Activated CD8-positive, alpha-beta memory T cell treated with anti-CD3 and anti-CD28 coated beads, Interleukin-2, amount 50 U/mL, for 24 hours (primary cell): ENCODE data around the gene CCDC124.

Experiments used
- DNase-seq: peaks from one replicate; pipeline ENCODE4 v3.0.0-alpha.2; 2020; ENCODE audit errors: extremely low read depth

The CCDC124 gene

DNA sequence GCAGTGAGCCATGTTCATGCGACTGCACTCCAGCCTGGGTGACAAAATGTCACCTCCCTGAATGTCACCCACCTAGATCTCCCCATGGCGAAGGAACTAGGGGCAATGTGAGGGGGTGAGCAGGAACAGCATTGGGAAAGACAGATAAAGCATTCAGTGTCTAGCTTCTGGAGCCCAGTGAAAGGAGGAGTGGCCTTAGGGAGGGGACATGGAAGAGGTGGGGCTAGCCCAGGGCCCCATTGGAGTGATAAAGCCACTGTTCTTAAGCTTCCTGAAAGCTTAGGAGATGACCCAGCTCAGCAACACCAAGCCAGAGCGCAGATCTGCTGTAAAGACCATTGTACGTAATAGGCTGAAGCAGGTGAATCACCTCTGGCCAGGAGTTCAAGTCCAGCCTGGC lies 21.1 kb downstream of the CCDC124 start:
- DNase-seq = no peak

DNA sequence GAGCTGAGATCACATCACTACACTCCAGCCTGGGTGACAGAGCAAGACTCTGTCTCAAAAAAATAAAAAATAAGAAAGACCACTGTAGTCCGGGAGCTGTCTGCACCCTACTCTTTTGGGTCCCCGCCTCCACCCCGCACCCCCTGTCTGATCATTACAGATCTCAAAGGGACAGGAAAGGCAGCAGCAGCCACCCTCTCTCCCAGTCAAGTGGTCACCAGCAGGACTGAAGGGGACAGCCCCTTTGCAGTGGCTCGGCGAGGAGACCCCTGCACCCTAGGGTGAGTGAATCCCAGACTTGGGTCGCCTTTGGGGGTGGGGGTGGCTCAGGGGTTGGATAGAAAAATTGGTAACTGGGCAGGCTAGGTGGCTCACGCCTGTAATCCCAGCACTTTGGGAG lies 21.6 kb downstream of the CCDC124 start:
- no peak for DNase-seq

DNA sequence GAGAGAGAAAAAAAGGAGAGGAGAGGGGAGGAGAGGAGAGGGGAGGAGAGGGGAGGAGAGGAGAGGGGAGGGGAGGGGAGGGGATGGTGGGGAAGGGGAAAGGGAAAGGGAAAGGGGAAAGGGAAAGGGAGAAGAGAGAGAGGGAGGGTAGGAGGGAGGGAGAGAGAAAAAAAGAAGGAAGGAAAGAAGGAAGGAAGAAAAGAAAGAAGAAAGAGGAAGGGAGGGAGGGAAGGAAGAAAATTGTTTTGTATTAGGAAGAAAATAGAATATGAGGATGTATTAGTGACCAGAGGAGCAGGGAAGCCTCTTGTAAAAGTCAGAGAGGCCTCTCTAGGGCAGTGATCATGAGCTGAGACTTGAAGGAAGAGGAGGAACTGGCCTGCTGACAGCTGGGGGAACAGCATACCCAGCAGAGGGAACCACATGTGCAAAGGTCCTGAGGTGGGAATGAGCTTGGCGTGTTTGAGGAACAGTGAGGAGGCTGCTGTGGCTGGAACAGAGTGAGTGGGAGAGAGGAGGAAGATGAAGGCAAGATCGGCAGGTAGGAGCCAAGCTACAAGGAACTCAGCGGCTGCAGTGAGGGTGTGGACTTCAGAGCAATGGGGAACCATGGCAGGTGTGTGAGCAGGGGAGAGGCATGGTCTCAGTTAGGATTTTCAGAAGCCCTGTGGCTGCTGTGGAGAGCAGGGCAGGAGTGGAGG lies 24.5 kb downstream of the CCDC124 start:
- DNase-seq = no peak

GRCh38 chr19:17957885-17958284 lies 25.1 kb downstream of the CCDC124 start:
- no peak for DNase-seq

DNA sequence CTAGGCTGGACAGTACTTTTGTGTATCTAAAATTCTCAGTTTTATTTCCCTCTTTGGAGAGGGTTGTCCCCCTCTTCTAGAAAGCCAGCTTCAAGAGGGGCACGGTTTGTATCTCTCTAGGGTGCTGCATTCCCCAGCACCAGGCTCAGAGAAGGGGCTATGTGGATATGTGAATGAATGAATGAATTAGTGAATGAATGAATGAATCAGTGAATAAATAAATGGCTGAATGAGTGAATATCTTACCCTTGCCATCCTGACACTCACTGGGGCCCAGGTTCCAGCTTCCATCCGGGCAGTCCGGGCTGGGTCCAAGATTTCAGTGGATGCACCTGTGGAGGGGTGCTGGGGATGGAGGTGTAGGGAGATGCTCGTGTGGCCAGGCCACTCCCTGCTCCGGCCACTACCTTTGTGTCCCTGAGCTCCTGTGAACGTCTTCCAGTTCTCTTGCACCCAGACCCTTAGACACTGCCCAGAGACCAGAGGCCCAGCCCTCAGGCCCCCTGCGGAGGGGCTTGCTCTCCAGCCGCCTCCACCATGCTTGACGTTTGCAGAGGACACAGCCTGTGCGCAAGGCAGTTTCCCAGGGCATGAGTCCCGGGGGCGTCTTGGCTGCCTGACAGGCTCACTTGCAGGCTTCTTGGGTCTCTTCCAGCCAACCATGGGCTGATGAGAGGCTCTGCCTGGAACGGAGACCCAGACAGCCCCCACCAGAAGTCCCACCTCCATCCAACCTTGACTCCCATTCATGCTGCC lies 31.3 kb downstream of the CCDC124 start:
- no peak for DNase-seq

- DNase-seq = no peak
Observed at GRCh38 chr19:17965370-17966128, 32.7 kb downstream of the CCDC124 start.

- DNase-seq = no peak
Observed at GRCh38 chr19:17966129-17966483, 33.3 kb downstream of the CCDC124 start.

- DNase-seq = no peak
Observed at GRCh38 chr19:17966550-17967256, 33.9 kb downstream of the CCDC124 start, which contains the start of gene KCNN1. TSS of gene KCNN1 (plus strand) at chr19:17967107. CDS start at chr19:17973889, 6,782 bp downstream.

DNA sequence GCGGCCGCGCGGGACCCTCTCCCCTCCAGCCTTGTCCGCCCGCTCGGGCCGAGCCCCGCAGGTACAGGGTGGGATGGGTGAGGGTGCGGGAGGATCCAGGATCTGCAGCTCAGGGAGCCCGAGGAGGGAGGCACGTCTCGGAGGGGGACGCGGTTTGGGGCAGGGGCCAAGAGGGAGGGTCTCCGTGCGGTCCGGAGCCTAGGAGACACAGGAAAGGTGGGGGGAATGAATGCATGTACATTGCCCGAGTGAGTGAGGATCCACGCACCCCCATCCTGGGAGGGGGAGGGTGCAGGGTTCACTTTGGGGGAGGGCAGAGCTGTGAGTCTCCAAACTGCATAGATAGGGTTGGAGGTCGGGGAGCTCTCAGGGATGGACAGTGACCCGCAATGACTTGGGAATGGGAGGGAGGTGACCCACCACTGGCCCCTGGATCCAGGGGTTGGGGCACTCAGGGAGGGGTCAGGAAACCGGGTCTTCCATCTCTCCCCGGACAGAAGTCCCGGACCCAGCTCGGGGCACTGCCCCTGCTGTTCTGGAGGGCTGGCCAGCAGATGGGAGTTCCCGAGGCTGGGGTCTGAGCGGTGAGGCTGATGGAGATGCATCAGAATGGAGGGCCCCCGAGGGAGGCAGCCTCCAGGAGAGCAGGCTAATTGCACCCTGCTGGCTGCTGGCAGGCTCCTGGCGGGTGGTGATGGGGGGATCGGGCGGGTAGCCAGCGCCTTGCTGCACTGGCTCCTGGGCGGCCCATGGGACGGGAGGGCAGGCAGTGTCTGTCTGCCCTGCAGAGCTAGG lies 34.6 kb downstream of the CCDC124 start:
- no peak for DNase-seq

DNA sequence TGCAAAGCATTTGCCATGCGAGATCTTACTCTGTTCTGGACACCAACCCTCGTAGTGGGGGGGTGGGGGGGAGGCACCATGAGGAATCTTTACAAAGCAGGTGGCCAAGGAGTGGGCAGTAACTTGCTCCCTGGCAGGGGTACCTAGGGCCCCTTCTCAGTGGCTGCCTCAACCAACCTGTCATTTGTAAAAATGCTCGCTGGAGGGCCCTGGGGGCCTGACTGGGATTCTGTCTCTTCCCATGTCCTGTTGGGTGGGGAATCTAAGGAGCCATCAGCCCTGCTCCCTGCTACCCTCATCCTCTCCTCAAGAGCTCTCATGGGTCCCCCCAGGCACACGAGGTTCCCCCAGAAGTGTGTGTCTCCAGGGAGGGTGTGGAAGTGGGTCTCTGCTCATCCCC lies 35.5 kb downstream of the CCDC124 start:
- DNase-seq = no peak

- no peak for DNase-seq
Observed at GRCh38 chr19:17969096-17969792, 36.4 kb downstream of the CCDC124 start.

DNA sequence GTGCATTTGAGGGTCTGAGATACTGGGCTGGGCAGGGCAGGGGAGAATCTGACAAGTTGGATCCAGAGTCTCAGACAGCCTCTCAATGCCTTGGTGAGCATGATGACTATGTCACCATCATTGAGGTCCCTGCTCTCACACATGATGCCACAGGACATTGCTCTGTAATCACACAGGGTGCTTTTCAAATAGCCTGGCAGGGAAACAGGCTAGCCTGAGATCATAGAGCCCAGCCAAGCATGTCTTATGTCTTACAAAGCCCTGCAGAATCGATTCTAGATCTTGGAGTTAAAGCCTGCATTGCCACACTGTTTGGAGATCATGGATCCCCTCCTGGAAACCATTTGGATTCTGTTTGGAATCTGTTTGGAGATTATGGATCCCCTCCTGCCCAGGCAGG lies 39.4 kb downstream of the CCDC124 start:
- DNase-seq = no peak

- no peak for DNase-seq
Observed at GRCh38 chr19:17973759-17974158, 40.9 kb downstream of the CCDC124 start.

- DNase-seq = no peak
Observed at GRCh38 chr19:17974551-17974950, 41.7 kb downstream of the CCDC124 start.

DNA sequence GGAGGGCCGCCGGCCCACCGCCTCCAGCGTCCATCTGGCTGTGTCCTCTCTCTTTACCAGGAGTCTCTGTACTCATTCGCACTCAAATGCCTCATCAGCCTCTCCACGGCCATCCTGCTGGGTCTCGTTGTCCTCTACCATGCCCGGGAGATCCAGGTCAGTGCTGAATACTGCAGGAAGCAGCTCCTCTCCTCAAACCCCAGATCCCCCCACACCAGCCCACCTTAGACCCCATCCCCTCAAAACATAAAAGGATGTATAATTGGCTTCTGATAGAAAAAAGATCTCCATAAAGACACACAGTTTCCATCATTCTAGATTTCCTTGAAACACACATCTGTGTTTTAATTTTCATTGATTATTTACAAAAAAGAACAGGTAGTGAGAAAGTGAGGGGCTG lies 42.2 kb downstream of the CCDC124 start:
- DNase-seq = no peak

DNA sequence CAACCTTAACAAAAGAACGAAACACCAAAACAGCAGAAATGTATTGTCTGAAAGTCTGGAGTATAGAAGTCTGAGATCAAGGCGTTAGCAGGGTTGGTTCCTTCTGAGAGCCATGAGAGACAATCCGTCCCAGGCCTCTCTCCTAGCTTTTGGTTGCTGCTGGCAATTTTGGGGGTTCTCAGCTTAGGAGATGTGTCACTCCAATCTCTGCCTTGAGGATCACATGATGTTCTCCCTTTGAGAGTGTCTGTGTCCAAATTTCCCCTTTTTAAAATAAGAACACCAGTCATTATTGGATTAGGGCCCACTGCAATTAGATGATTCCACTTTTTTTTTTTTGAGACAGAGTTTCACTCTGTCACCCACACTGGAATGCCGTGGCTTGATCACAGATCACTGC lies 44.2 kb downstream of the CCDC124 start:
- no peak for DNase-seq

- no peak for DNase-seq
Observed at GRCh38 chr19:17977488-17977887, 44.7 kb downstream of the CCDC124 start.

GRCh38 chr19:17981611-17982010 lies 48.8 kb downstream of the CCDC124 start:
- no peak for DNase-seq

DNA sequence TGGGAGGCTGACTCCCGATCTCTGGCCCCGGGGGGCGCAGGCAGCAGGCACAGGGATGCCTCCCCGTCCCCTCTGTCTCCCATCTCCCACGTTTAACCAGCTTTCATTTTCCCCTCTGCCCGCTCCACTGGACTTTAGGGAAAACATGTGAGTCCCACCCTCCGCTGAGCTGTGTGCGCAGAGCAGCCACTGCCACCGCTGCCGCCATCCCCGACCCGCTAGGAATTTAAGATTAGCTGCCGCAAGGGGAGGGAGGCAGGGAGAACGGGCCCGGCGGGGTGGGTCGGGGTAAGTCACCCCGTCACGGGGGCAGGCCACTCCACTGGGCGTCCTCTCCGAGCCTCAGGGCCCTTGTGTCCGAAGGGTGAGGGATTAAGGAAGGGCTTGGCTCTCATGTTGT lies 49.6 kb downstream of the CCDC124 start:
- no peak for DNase-seq

DNA sequence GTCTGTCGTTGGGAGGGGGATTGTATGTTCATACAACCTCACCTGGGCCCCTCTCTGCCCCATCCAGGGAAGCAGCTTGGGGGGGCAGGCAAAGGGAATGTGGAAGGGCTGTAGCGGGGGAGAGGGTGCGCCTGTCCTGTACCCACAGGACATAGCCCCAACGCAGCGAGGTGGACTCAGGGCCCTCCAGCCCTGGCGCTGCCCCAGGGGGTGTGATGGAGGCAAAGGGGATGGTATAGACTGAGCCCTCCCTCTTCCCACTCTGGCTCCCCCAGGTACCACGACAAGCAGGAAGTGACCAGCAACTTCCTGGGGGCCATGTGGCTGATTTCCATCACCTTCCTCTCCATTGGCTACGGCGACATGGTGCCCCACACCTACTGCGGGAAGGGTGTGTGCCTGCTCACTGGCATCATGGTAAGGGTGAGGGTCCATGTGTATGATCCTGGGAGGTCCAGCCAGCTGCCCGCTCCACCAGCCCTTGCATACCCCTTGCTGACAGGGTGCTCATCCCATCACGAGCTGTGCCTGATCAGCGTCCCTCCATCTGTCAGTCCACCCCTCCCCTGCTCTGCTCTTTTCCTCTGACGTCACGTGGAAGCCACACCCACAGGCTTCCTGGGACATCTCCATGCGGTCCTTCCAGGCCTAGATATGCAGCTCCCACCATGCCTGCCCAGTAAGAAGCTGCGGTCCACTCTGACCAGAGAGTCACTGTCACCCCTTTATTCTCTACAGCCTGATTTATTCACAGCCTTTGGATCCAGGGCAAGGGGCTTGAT lies 52.4 kb downstream of the CCDC124 start:
- DNase-seq = no peak
